Nephron progenitor cell (in vitro differentiated cells): ENCODE measurements around the gene PIK3R1.

Experiments used
- DNase-seq: peaks from one replicate; pipeline ENCODE4 v3.0.0; 2021
- H3K27ac Mint-ChIP-seq: 2 replicates; pipeline ENCODE4 v1.8.0; 2021; ENCODE audit warnings: mild to moderate bottlenecking, moderate library complexity, mixed read lengths
- H3K27me3 Mint-ChIP-seq: 2 replicates; pipeline ENCODE4 v1.8.0; 2021; ENCODE audit warnings: mild to moderate bottlenecking, low read depth, mixed read lengths; ENCODE audit not compliant: poor library complexity
- H3K36me3 Mint-ChIP-seq: 2 replicates; pipeline ENCODE4 v1.8.0; 2021; ENCODE audit warnings: low read depth, mixed read lengths
- H3K4me1 Mint-ChIP-seq: 2 replicates; pipeline ENCODE4 v1.8.0; 2021; ENCODE audit warnings: mixed read lengths
- H3K4me3 Mint-ChIP-seq: 2 replicates; pipeline ENCODE4 v1.8.0; 2021; ENCODE audit warnings: mild to moderate bottlenecking, moderate library complexity, mixed read lengths
- H3K9me3 Mint-ChIP-seq: 2 replicates; pipeline ENCODE4 v1.8.0; 2021; ENCODE audit warnings: mild to moderate bottlenecking, moderate library complexity, mixed read lengths
- CTCF ChIP-seq: fragments of 200-600 bp; sonication (generic); IDR thresholded peaks from 2 replicates; pipeline ENCODE4 v1.5.0; 2021; ENCODE audit warnings: antibody characterized with exemption

Gene PIK3R1

GRCh38 chr5:68214482-68215207, 911 bp upstream of the PIK3R1 start:
- DNase-seq, result no peak
- TF ChIP-seq CTCF, result no peak
- Mint-ChIP-seq H3K4me3 (peak overlapping the region; percentile 89), H3K36me3 (peaks cover 33% of the 10 kb centered on the region), H3K9me3 (peaks cover 28% of the 10 kb centered on the region), H3K27me3 (no peaks in the 10 kb centered on the region), H3K4me1 (peaks cover 43% of the 10 kb centered on the region), H3K27ac (peak overlapping the region; percentile 87)

GRCh38 chr5:68215898-68216244, 315 bp downstream of the PIK3R1 start:
- no peak for TF ChIP-seq CTCF
- no peak for DNase-seq
- Mint-ChIP-seq H3K4me1 (peaks cover 43% of the 10 kb centered on the region), H3K4me3 (peak overlapping the region; percentile 96), H3K36me3 (peaks cover 35% of the 10 kb centered on the region), H3K27me3 (no peaks in the 10 kb centered on the region), H3K27ac (peak overlapping the region; percentile 25), H3K9me3 (peaks cover 20% of the 10 kb centered on the region)

GRCh38 chr5:68216245-68217046, 890 bp downstream of the PIK3R1 start:
- DNase-seq, result peak; percentile 68
- Mint-ChIP-seq H3K9me3 (peaks cover 17% of the 10 kb centered on the region), H3K27me3 (no peaks in the 10 kb centered on the region), H3K36me3 (peaks cover 35% of the 10 kb centered on the region), H3K4me1 (peaks cover 43% of the 10 kb centered on the region), H3K27ac (peak overlapping the region; percentile 73), H3K4me3 (peak overlapping the region; percentile 96)
- TF ChIP-seq CTCF, result no peak

GRCh38 chr5:68217047-68217355, 1.4 kb downstream of the PIK3R1 start:
- Mint-ChIP-seq H3K4me1 (peaks cover 45% of the 10 kb centered on the region), H3K36me3 (peaks cover 35% of the 10 kb centered on the region), H3K4me3 (peak overlapping the region; percentile 96), H3K27ac (peak overlapping the region; percentile 73), H3K27me3 (no peaks in the 10 kb centered on the region), H3K9me3 (peaks cover 14% of the 10 kb centered on the region)
- no peak for DNase-seq
- TF ChIP-seq CTCF, result no peak

GRCh38 chr5:68217528-68217927, 2.0 kb downstream of the PIK3R1 start:
- Mint-ChIP-seq H3K27ac (no peak overlapping the region), H3K27me3 (no peaks in the 10 kb centered on the region), H3K4me1 (peaks cover 50% of the 10 kb centered on the region), H3K36me3 (peaks cover 34% of the 10 kb centered on the region), H3K9me3 (peaks cover 9% of the 10 kb centered on the region), H3K4me3 (peak overlapping the region; percentile 96)
- no peak for TF ChIP-seq CTCF
- DNase-seq, result no peak
